SK-N-SH treated with all-trans-retinoic acid at 6 μM for 48 hours (cell line): Measurements from ENCODE around the gene OSM.

Experiments
- ATAC-seq: fragments of 200-7000 bp; cut with Tn5 transposase; 3 replicates; pipeline ENCODE4 v1.9.1; 2020; ENCODE audit warnings: mild to moderate bottlenecking, moderate library complexity
- ARNTL ChIP-seq: fragments of 450-650 bp; formaldehyde crosslinking; IDR thresholded peaks from 2 replicates; pipeline ENCODE4 v1.5.0; 2020; ENCODE audit warnings: low read depth, mild to moderate bottlenecking, moderate library complexity, borderline replicate concordance
- BACH2 ChIP-seq: fragments of 250-450 bp; sonication (Bioruptor Pico); IDR thresholded peaks from 2 replicates; pipeline ENCODE4 v1.9.0; 2021; ENCODE audit warnings: mild to moderate bottlenecking, borderline replicate concordance
- CSDC2 ChIP-seq: fragments of 250-450 bp; sonication (Bioruptor Pico); IDR thresholded peaks from 2 replicates; pipeline ENCODE4 v1.5.0; 2020; ENCODE audit warnings: mild to moderate bottlenecking, moderate library complexity
- ESRRG ChIP-seq: fragments of 250-450 bp; sonication (Bioruptor Pico); IDR thresholded peaks from 2 replicates; pipeline ENCODE4 v1.6.1; 2021; ENCODE audit warnings: mild to moderate bottlenecking
- GLIS3 ChIP-seq: fragments of 250-450 bp; sonication (Bioruptor Pico); IDR thresholded peaks from 2 replicates; pipeline ENCODE4 v1.5.0; 2020; ENCODE audit warnings: mild to moderate bottlenecking, moderate library complexity
- ISL1 ChIP-seq: fragments of 250-450 bp; sonication (Bioruptor Pico); IDR thresholded peaks from 2 replicates; pipeline ENCODE4 v2.1.2; 2022; ENCODE audit warnings: mild to moderate bottlenecking, moderate library complexity
- OSR1 ChIP-seq: fragments of 250-450 bp; sonication (Bioruptor Pico); IDR thresholded peaks from 2 replicates; pipeline ENCODE4 v1.8.0; 2022; ENCODE audit warnings: moderate library complexity, mild to moderate bottlenecking, inconsistent platforms
- PATZ1 ChIP-seq: fragments of 250-450 bp; sonication (Bioruptor Pico); IDR thresholded peaks from 2 replicates; pipeline ENCODE4 v1.8.0; 2020; ENCODE audit warnings: mild to moderate bottlenecking, moderate library complexity, borderline replicate concordance
- PPARA ChIP-seq: fragments of 250-450 bp; sonication (Bioruptor Pico); IDR thresholded peaks from 2 replicates; pipeline ENCODE4 v1.5.0; 2020; ENCODE audit warnings: mild to moderate bottlenecking, borderline replicate concordance
- RARB ChIP-seq: fragments of 250-450 bp; sonication (Bioruptor Pico); IDR thresholded peaks from 2 replicates; pipeline ENCODE4 v1.8.0; 2021; ENCODE audit warnings: mild to moderate bottlenecking, moderate library complexity
- SNAI2 ChIP-seq: fragments of 250-450 bp; sonication (Bioruptor Pico); IDR thresholded peaks from 2 replicates; pipeline ENCODE4 v1.5.0; 2020; ENCODE audit warnings: mild to moderate bottlenecking, moderate library complexity
- TCF4 ChIP-seq: fragments of 250-450 bp; sonication (Bioruptor Pico); IDR thresholded peaks from 2 replicates; pipeline ENCODE4 v1.8.0; 2021; ENCODE audit warnings: mild to moderate bottlenecking, moderate library complexity, borderline replicate concordance
- TSHZ2 ChIP-seq: fragments of 250-450 bp; sonication (Bioruptor Pico); IDR thresholded peaks from 2 replicates; pipeline ENCODE4 v1.5.0; 2020; ENCODE audit warnings: mild to moderate bottlenecking, moderate library complexity
- ZC3H10 ChIP-seq: fragments of 250-450 bp; sonication (Bioruptor Pico); IDR thresholded peaks from 2 replicates; pipeline ENCODE4 v1.5.1; 2021; ENCODE audit warnings: mild to moderate bottlenecking, moderate library complexity
- ZFP3 ChIP-seq: fragments of 250-450 bp; sonication (Bioruptor Pico); IDR thresholded peaks from 2 replicates; pipeline ENCODE4 v1.5.0; 2020; ENCODE audit warnings: mild to moderate bottlenecking, moderate library complexity
- ZFP30 ChIP-seq: fragments of 450-650 bp; formaldehyde crosslinking; IDR thresholded peaks from 2 replicates; pipeline ENCODE4 v1.5.0; 2022; ENCODE audit warnings: mild to moderate bottlenecking, moderate library complexity
- ZNF565 ChIP-seq: fragments of 450-650 bp; formaldehyde crosslinking; conservative IDR thresholded peaks from 2 replicates; pipeline ENCODE4 v1.5.0; 2020; ENCODE audit warnings: low read depth, mild to moderate bottlenecking, moderate library complexity
- ZNF70 ChIP-seq: fragments of 450-650 bp; formaldehyde crosslinking; IDR thresholded peaks from 2 replicates; pipeline ENCODE4 v1.5.0; 2020; ENCODE audit warnings: mild to moderate bottlenecking, moderate library complexity
- ZNF8 ChIP-seq: fragments of 450-650 bp; formaldehyde crosslinking; IDR thresholded peaks from 2 replicates; pipeline ENCODE4 v1.5.0; 2020; ENCODE audit warnings: mild to moderate bottlenecking, moderate library complexity
- TF ChIP-seq, protein P1 (sequence below): fragments of 250-450 bp; sonication (Bioruptor Pico); IDR thresholded peaks from 2 replicates; pipeline ENCODE4 v1.5.1; 2020; ENCODE audit warnings: low read depth, mild to moderate bottlenecking, moderate library complexity
- TF ChIP-seq, protein P2 (sequence below): fragments of 250-450 bp; sonication (Bioruptor Pico); IDR thresholded peaks from 2 replicates; pipeline ENCODE4 v1.8.0; 2021; ENCODE audit warnings: low read depth, mild to moderate bottlenecking, moderate library complexity, borderline replicate concordance
- TF ChIP-seq, protein P3 (sequence below): fragments of 250-450 bp; sonication (Bioruptor Pico); IDR thresholded peaks from 2 replicates; pipeline ENCODE4 v1.5.1; 2021; ENCODE audit warnings: mild to moderate bottlenecking, moderate library complexity

The OSM gene

DNA sequence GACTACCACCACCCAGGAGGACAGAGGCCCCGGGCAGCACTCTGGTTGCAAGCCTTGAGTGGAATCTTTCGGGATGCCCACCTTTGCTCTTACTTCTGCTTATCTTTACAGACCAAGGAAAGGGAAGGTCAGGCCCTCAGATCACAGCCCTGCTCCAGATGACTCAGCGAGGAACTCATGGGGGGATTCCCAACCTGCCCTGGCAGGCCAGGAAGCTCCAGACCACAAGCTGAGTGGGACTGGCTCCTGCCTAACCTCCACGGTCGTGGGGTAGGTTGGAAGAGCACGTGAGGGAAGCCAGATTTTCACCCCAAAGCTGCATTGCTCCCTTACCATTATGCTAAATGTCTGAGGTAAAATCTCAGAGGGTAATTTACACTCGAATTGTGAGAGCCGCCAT is 48.3 kb upstream of the OSM start:
- TF ChIP-seq SNAI2 (CRISPR knock-in tag) (no peak), BACH2 (no peak), CSDC2 (CRISPR knock-in tag) (no peak), GLIS3 (CRISPR knock-in tag) (no peak), ARNTL (CRISPR knock-in tag) (no peak), ZNF70 (CRISPR knock-in tag) (no peak), ZFP3 (CRISPR knock-in tag) (no peak), ISL1 (CRISPR knock-in tag) (no peak), ZNF565 (CRISPR knock-in tag) (no peak), ZFP30 (CRISPR knock-in tag) (no peak), ESRRG (no peak), RARB (CRISPR knock-in tag) (no peak), PPARA (CRISPR knock-in tag) (no peak), ZNF8 (no peak), TCF4 (CRISPR knock-in tag) (no peak), ZC3H10 (CRISPR knock-in tag) (no peak), TSHZ2 (CRISPR knock-in tag) (no peak)
- TF ChIP-seq, protein P1, sequence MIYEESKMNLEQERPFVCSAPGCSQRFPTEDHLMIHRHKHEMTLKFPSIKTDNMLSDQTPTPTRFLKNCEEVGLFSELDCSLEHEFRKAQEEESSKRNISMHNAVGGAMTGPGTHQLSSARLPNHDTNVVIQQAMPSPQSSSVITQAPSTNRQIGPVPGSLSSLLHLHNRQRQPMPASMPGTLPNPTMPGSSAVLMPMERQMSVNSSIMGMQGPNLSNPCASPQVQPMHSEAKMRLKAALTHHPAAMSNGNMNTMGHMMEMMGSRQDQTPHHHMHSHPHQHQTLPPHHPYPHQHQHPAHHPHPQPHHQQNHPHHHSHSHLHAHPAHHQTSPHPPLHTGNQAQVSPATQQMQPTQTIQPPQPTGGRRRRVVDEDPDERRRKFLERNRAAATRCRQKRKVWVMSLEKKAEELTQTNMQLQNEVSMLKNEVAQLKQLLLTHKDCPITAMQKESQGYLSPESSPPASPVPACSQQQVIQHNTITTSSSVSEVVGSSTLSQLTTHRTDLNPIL (CRISPR knock-in tag) = no peak
- TF ChIP-seq, protein P2, sequence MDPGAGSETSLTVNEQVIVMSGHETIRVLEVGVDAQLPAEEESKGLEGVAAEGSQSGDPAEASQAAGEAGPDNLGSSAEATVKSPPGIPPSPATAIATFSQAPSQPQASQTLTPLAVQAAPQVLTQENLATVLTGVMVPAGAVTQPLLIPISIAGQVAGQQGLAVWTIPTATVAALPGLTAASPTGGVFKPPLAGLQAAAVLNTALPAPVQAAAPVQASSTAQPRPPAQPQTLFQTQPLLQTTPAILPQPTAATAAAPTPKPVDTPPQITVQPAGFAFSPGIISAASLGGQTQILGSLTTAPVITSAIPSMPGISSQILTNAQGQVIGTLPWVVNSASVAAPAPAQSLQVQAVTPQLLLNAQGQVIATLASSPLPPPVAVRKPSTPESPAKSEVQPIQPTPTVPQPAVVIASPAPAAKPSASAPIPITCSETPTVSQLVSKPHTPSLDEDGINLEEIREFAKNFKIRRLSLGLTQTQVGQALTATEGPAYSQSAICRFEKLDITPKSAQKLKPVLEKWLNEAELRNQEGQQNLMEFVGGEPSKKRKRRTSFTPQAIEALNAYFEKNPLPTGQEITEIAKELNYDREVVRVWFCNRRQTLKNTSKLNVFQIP (CRISPR knock-in tag) = no peak
- no peak for ATAC-seq

DNA sequence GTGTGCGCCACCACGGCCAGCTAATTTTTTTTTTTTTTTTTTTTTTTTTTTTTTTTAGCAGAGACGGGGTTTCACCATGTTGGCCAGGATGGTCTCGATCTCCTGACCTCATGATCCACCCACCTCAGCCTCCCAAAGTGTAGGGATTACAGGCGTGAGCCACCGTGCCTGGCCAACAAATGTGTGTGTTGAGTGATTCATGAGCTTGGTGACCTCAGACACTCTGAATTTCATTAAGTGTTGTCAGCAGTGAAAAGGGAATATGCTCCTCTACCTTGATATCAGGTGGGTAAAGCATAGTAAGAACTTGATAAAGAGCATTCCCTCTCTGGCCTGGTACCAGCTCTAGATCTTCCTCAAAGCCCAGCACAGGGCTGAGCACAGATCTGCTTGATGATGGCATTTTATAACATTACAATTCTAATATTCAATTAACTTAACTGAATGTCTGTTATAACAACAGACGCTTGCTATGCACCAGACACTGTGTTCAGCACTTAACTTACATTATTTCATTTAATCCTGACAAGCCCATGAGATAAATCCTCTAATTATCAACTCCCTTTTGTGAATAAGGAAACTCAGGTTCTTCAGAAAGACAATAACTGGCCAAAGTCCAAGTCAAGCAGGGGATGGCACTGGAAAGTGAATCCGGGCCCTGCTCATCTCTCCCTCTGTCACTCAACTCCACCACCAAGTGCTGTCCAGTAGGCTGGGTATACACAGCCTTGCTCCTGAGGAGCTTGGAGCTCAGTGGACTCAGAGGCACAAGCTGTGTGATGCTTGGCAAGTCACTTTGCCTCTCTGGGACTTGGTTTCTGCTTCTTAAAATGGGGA is 47.1 kb upstream of the OSM start:
- TF ChIP-seq CSDC2 (CRISPR knock-in tag) (no peak), TSHZ2 (CRISPR knock-in tag) (no peak), SNAI2 (CRISPR knock-in tag) (no peak), PATZ1 (CRISPR knock-in tag) (no peak), ESRRG (no peak), ZNF565 (CRISPR knock-in tag) (no peak), ISL1 (CRISPR knock-in tag) (peak; percentile 86), OSR1 (CRISPR knock-in tag) (no peak), ZNF8 (no peak), TCF4 (CRISPR knock-in tag) (peak; percentile 72)
- TF ChIP-seq, protein P2 (CRISPR knock-in tag) = no peak
- TF ChIP-seq, protein P3, sequence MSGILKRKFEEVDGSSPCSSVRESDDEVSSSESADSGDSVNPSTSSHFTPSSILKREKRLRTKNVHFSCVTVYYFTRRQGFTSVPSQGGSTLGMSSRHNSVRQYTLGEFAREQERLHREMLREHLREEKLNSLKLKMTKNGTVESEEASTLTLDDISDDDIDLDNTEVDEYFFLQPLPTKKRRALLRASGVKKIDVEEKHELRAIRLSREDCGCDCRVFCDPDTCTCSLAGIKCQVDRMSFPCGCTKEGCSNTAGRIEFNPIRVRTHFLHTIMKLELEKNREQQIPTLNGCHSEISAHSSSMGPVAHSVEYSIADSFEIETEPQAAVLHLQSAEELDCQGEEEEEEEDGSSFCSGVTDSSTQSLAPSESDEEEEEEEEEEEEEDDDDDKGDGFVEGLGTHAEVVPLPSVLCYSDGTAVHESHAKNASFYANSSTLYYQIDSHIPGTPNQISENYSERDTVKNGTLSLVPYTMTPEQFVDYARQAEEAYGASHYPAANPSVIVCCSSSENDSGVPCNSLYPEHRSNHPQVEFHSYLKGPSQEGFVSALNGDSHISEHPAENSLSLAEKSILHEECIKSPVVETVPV (CRISPR knock-in tag) = peak; percentile 46; the same call in 1 of the 2 replicates
- ATAC-seq = peak; percentile 15; the same call in 1 of the 3 replicates
